ENCODE measurements around the gene PRKAR1B. TPM values are rescaled to one million over a fixed set of nuclear protein-coding genes. Genes with fewer than 3 reads are reported as not detected.

Gene PRKAR1B
- total RNA-seq, 4 donors from 2014 or later = 1.2 to 12.5 (median 3.6) TPM

GRCh38 chr7:734214-734613 lies 7.1 kb upstream of the PRKAR1B start:
- H3K27me3 ChIP-seq = no peaks in the 10 kb centered on the region
- in situ Hi-C loops (cut with MboI; ENCODE audit: low sequenced_read_pairs in 4 of 4) = loop anchor here in 1 of 4 donors (10.0 kb wide), 1 partner anchor 409 kb away; no protein-coding TSS in a partner anchor
- H3K36me3 ChIP-seq = peaks cover 0 to 4% of the 10 kb centered on the region in 2 donors
- DNase-seq (no peak), ATAC-seq (no peak)
- H3K4me1 ChIP-seq = peaks cover 32 to 40% of the 10 kb centered on the region in 2 donors
- TF ChIP-seq POLR2A (IDR thresholded peaks at IDR 0.05) = no peak
- TF ChIP-seq, protein P1, sequence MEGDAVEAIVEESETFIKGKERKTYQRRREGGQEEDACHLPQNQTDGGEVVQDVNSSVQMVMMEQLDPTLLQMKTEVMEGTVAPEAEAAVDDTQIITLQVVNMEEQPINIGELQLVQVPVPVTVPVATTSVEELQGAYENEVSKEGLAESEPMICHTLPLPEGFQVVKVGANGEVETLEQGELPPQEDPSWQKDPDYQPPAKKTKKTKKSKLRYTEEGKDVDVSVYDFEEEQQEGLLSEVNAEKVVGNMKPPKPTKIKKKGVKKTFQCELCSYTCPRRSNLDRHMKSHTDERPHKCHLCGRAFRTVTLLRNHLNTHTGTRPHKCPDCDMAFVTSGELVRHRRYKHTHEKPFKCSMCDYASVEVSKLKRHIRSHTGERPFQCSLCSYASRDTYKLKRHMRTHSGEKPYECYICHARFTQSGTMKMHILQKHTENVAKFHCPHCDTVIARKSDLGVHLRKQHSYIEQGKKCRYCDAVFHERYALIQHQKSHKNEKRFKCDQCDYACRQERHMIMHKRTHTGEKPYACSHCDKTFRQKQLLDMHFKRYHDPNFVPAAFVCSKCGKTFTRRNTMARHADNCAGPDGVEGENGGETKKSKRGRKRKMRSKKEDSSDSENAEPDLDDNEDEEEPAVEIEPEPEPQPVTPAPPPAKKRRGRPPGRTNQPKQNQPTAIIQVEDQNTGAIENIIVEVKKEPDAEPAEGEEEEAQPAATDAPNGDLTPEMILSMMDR (IDR thresholded peaks at IDR 0.05 in 4 of 5, conservative IDR thresholded peaks at IDR 0.05 in 1 of 5) = no peak
- no peak overlapping the region for H3K27ac ChIP-seq
- H3K9me3 ChIP-seq = peaks cover 0 to 3% (median 0%) of the 10 kb centered on the region in 3 donors
- H3K4me3 ChIP-seq = no peak overlapping the region
- intact Hi-C loops (cut with DNase I; ENCODE audit: low total_unique reads) = loop anchor here (5.0 kb wide), 1 partner anchor 212 kb away; no protein-coding TSS in a partner anchor

GRCh38 chr7:732556-732955 lies 5.5 kb upstream of the PRKAR1B start:
- TF ChIP-seq POLR2A (IDR thresholded peaks at IDR 0.05) = no peak
- TF ChIP-seq, protein P1 (IDR thresholded peaks at IDR 0.05 in 4 of 5, conservative IDR thresholded peaks at IDR 0.05 in 1 of 5) = no peak
- Histone ChIP-seq H3K4me1 (peaks cover 29 to 37% of the 10 kb centered on the region in 2 donors), H3K9me3 (peaks cover 0 to 3% (median 0%) of the 10 kb centered on the region in 3 donors), H3K36me3 (peaks cover 0 to 4% of the 10 kb centered on the region in 2 donors), H3K27ac (peak overlapping the region; percentile 80 to 88 (median 82)), H3K27me3 (no peaks in the 10 kb centered on the region), H3K4me3 (no peak overlapping the region)
- intact Hi-C loops (cut with DNase I; ENCODE audit: low total_unique reads) = loop anchor here (2.0 to 5.0 kb wide), 2 partner anchors 210 to 400 kb away; no protein-coding TSS in a partner anchor
- no peak for DNase-seq
- ATAC-seq = no peak
- in situ Hi-C loops (cut with MboI; ENCODE audit: low sequenced_read_pairs in 4 of 4) = loop anchor here in 1 of 4 donors (10.0 kb wide), 1 partner anchor 408 kb away; no protein-coding TSS in a partner anchor

- in situ Hi-C loops (cut with MboI; ENCODE audit: low sequenced_read_pairs in 4 of 4) (loop anchor here in 1 of 4 donors (10.0 kb wide), 1 partner anchor 407 kb away; no protein-coding TSS in a partner anchor), intact Hi-C loops (cut with DNase I; ENCODE audit: low total_unique reads) (loop anchor here (2.0 to 5.0 kb wide), 2 partner anchors 210 to 399 kb away; no protein-coding TSS in a partner anchor)
- TF ChIP-seq POLR2A (IDR thresholded peaks at IDR 0.05) = no peak
- TF ChIP-seq, protein P1 (IDR thresholded peaks at IDR 0.05 in 4 of 5, conservative IDR thresholded peaks at IDR 0.05 in 1 of 5) = peak in 3 of 5 experiments; percentile 47 to 49 (median 47)
- no peaks in the 10 kb centered on the region for H3K27me3 ChIP-seq
- DNase-seq (peak; percentile 56 to 72), ATAC-seq (peak; percentile 77 to 80)
- H3K36me3 ChIP-seq = peaks cover 0 to 4% of the 10 kb centered on the region in 2 donors
- H3K27ac ChIP-seq = peak overlapping the region; percentile 80 to 88 (median 82)
- peaks cover 0 to 3% (median 0%) of the 10 kb centered on the region in 3 donors for H3K9me3 ChIP-seq
- H3K4me3 ChIP-seq = no peak overlapping the region
- peaks cover 29 to 39% of the 10 kb centered on the region in 2 donors for H3K4me1 ChIP-seq
These were observed 5.0 kb upstream of the PRKAR1B start for GRCh38 chr7:732094-732541.

- TF ChIP-seq POLR2A (IDR thresholded peaks at IDR 0.05) = no peak
- TF ChIP-seq, protein P1 (IDR thresholded peaks at IDR 0.05 in 4 of 5, conservative IDR thresholded peaks at IDR 0.05 in 1 of 5) = no peak
- intact Hi-C loops (cut with DNase I; ENCODE audit: low total_unique reads) = loop anchor here (2.0 to 5.0 kb wide), 2 partner anchors 209 to 399 kb away; no protein-coding TSS in a partner anchor
- Histone ChIP-seq H3K9me3 (peaks cover 0 to 3% (median 0%) of the 10 kb centered on the region in 3 donors), H3K4me1 (peaks cover 29 to 39% of the 10 kb centered on the region in 2 donors), H3K27me3 (no peaks in the 10 kb centered on the region), H3K4me3 (no peak overlapping the region), H3K27ac (peak overlapping the region; percentile 80 to 88 (median 82)), H3K36me3 (peaks cover 0 to 4% of the 10 kb centered on the region in 2 donors)
- in situ Hi-C loops (cut with MboI; ENCODE audit: low sequenced_read_pairs in 4 of 4) = loop anchor here in 1 of 4 donors (10.0 kb wide), 1 partner anchor 407 kb away; no protein-coding TSS in a partner anchor
- no peak for ATAC-seq
- DNase-seq = no peak
These were observed 4.5 kb upstream of the PRKAR1B start for GRCh38 chr7:731440-732085.

All from gastrocnemius medialis (tissue), 4 donors.